A549 (cell line): ENCODE measurements around the gene CDA.

Experiments
- EHF ChIP-seq: fragments of 250-450 bp; sonication (Bioruptor Pico); IDR thresholded peaks from 2 replicates; pipeline ENCODE4 v1.5.0; 2020; ENCODE audit warnings: mild to moderate bottlenecking
- EHMT2 ChIP-seq: fragments of 200-600 bp; sonication (generic); IDR thresholded peaks from 2 replicates; pipeline ENCODE4 v1.6.1; 2016; ENCODE audit warnings: antibody characterized with exemption, low read depth, mild to moderate bottlenecking, moderate library complexity
- EP300 ChIP-seq, 2 experiments: fragments of >200 bp; sonication (Bioruptor Twin); formaldehyde crosslinking; IDR thresholded peaks; 2 replicates in 1 of 2; 3 replicates in 1 of 2; pipeline ENCODE4 v1.6.1; 2016 to 2017
- JUN ChIP-seq, 2 experiments: fragments of >200 bp; sonication (Bioruptor Twin); formaldehyde crosslinking; IDR thresholded peaks; 2 replicates in 1 of 2; 3 replicates in 1 of 2; pipeline ENCODE4 v1.6.1; 2016 to 2017
- KDM5A ChIP-seq: fragments of 200-600 bp; sonication (generic); IDR thresholded peaks from 2 replicates; pipeline ENCODE4 v1.6.1; 2016; ENCODE audit warnings: antibody characterized with exemption, mild to moderate bottlenecking
- TP53 ChIP-seq: fragments of 250-450 bp; sonication (Bioruptor Pico); IDR thresholded peaks from 2 replicates; pipeline ENCODE4 v1.5.0; 2021; ENCODE audit warnings: mild to moderate bottlenecking, moderate library complexity
- TF ChIP-seq, protein P1 (sequence below): fragments of >200 bp; sonication (Bioruptor Twin); formaldehyde crosslinking; IDR thresholded peaks from 3 replicates; pipeline ENCODE4 v1.5.1; 2016
- TF ChIP-seq, protein P2 (sequence below): fragments of 200-600 bp; sonication (generic); IDR thresholded peaks from 2 replicates; pipeline ENCODE4 v1.6.1; 2016; ENCODE audit warnings: antibody characterized with exemption, mild to moderate bottlenecking, moderate library complexity

DNA sequence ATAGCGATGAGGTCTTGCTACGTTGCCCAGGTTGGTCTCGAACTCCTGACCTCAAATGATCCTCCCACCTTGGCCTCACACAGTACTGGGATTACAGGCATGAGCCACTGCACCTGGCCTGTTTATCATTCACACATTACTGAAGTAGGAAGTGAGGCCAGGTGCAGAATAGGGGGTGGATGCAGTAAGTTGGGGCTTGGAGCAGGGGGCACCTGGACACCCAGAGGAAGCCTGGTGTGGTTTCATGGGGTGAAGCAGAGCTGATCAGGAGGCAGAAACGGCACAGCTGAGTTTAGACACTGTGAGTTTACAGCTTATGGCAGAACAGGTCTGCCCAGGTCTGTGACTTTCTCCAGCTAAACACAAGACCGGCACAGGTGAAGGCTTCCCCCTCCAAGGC lies 4.9 kb downstream of the CDA start:
- no peak for TF ChIP-seq EHMT2
- no peak for TF ChIP-seq KDM5A
- TF ChIP-seq, protein P1, sequence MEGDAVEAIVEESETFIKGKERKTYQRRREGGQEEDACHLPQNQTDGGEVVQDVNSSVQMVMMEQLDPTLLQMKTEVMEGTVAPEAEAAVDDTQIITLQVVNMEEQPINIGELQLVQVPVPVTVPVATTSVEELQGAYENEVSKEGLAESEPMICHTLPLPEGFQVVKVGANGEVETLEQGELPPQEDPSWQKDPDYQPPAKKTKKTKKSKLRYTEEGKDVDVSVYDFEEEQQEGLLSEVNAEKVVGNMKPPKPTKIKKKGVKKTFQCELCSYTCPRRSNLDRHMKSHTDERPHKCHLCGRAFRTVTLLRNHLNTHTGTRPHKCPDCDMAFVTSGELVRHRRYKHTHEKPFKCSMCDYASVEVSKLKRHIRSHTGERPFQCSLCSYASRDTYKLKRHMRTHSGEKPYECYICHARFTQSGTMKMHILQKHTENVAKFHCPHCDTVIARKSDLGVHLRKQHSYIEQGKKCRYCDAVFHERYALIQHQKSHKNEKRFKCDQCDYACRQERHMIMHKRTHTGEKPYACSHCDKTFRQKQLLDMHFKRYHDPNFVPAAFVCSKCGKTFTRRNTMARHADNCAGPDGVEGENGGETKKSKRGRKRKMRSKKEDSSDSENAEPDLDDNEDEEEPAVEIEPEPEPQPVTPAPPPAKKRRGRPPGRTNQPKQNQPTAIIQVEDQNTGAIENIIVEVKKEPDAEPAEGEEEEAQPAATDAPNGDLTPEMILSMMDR, result no peak
- TF ChIP-seq EHF (CRISPR knock-in tag), result no peak
- no peak for TF ChIP-seq EP300 (IDR thresholded peaks at IDR 0.05)
- TF ChIP-seq TP53 (CRISPR knock-in tag), result no peak
- TF ChIP-seq, protein P2, sequence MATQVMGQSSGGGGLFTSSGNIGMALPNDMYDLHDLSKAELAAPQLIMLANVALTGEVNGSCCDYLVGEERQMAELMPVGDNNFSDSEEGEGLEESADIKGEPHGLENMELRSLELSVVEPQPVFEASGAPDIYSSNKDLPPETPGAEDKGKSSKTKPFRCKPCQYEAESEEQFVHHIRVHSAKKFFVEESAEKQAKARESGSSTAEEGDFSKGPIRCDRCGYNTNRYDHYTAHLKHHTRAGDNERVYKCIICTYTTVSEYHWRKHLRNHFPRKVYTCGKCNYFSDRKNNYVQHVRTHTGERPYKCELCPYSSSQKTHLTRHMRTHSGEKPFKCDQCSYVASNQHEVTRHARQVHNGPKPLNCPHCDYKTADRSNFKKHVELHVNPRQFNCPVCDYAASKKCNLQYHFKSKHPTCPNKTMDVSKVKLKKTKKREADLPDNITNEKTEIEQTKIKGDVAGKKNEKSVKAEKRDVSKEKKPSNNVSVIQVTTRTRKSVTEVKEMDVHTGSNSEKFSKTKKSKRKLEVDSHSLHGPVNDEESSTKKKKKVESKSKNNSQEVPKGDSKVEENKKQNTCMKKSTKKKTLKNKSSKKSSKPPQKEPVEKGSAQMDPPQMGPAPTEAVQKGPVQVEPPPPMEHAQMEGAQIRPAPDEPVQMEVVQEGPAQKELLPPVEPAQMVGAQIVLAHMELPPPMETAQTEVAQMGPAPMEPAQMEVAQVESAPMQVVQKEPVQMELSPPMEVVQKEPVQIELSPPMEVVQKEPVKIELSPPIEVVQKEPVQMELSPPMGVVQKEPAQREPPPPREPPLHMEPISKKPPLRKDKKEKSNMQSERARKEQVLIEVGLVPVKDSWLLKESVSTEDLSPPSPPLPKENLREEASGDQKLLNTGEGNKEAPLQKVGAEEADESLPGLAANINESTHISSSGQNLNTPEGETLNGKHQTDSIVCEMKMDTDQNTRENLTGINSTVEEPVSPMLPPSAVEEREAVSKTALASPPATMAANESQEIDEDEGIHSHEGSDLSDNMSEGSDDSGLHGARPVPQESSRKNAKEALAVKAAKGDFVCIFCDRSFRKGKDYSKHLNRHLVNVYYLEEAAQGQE, result no peak
- no peak for TF ChIP-seq JUN (IDR thresholded peaks at IDR 0.05)
